Activated CD8-positive, alpha-beta memory T cell treated with anti-CD3 and anti-CD28 coated beads for 4 hours (primary cell): Measurements from ENCODE around the gene KLKB1.
"Not testable (repeated sequence)": the region's sequence is repeated elsewhere in the genome, so short reads cannot be mapped to it uniquely, and the experiment has no call there.

ENCODE experiments used
- DNase-seq, 2 donors: peaks; one replicate each; pipeline ENCODE4 v3.0.0-alpha.2; 2020; ENCODE audit warnings: low read depth in 2 of 2

The KLKB1 gene

DNA sequence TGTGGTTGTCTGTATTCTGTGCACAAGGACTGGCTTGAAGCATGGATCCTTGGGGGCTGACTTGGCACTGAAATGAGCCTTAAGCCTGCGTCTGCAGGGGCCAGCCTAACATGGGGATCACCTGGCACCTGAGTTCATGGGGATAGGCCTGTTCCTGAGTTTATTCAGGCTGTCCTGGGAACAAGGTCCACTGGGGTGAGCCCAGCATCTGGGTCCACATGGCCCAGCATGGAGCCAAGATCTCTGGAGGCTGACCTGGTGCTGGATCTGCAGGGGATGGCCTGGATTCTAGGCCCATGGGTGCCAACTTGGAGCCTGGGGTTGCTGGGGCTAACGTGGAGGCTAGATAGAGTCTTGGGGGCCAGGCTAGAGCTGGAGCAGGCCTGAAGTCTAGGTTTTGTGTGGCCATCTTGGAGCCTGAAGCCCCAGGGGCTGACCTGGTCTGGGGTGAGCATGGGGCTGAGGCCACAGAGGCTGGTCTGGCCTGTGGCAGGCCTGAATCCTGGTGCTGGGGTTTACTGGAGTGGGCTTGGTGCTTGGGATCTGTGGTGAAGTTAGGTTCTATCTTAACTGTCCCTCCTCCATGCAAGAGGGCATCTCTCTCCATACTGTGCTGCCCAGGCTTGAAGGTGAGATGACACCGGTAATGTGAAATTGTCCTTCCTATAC, 652 bp upstream of the KLKB1 start:
- DNase-seq, result no peak

GRCh38 chr4:186227744-186228513, 622 bp downstream of the KLKB1 start:
- no peak for DNase-seq

GRCh38 chr4:186228514-186228894, 1.2 kb downstream of the KLKB1 start:
- no peak for DNase-seq

GRCh38 chr4:186234367-186234766, 7.1 kb downstream of the KLKB1 start:
- no peak for DNase-seq

- no peak for DNase-seq
These were observed 8.8 kb downstream of the KLKB1 start for GRCh38 chr4:186236126-186236525.

GRCh38 chr4:186240452-186240847, 13.1 kb downstream of the KLKB1 start:
- DNase-seq, result no peak

GRCh38 chr4:186240848-186241491, 13.7 kb downstream of the KLKB1 start:
- no peak for DNase-seq

DNA sequence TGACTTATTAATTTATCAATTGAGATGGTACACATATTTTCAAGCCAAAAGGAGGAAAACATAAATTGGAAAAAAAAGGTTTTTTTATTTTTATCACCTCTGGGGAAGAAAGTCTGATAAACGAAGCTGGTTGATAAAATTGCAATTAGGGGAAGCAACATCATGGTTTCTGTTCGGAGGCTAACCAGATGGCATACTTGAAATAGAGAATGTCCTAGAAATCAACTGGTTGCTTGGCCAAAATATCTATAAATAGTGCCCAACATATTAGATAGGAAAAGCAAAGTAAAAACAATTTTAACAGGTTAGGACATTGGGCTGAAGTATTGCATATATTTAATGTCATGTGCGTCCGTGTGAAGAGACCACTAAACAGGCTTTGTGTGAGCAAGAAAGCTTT, 14.3 kb downstream of the KLKB1 start:
- DNase-seq, result no peak

DNA sequence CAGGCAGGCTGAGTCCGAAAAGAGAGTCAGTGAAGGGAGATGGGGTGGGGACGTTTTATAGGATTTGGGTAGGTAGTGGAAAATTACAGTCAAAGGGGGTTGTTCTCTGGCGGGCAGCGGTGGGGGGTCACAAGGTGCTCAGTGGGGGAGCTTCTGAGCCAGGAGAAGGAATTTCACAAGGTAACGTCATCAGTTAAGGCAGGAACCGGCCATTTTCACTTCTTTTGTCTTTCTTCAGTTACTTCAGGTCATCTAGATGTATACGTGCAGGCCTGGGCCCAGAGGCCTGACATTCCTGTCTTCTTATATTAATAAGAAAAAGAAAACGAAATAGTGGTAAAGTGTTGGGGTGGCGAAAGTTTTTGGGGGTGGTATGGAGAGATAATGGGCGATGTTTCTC, 14.7 kb downstream of the KLKB1 start:
- DNase-seq, result not testable (repeated sequence)

GRCh38 chr4:186243331-186243730, 16.0 kb downstream of the KLKB1 start:
- DNase-seq, result no peak

DNA sequence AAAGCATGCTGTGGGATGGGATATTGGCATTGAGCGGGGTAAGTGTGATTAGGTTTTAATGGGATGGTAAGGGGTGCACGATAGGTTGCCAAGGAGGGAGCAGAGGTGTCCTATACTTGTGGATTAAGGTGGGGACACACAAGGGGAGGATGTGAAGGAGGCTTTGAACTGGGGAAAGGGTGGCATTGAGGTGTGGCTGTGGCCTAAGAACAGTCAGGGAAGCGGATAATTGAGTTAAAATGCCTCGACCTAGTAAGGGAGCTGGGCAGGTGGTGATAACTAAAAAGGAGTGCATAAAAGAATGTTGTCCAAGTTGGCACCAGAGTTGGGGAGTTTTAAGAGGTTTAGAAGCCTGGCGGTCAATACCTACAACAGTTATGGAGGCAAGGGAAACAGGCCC, 17.5 kb downstream of the KLKB1 start:
- no peak for DNase-seq

DNA sequence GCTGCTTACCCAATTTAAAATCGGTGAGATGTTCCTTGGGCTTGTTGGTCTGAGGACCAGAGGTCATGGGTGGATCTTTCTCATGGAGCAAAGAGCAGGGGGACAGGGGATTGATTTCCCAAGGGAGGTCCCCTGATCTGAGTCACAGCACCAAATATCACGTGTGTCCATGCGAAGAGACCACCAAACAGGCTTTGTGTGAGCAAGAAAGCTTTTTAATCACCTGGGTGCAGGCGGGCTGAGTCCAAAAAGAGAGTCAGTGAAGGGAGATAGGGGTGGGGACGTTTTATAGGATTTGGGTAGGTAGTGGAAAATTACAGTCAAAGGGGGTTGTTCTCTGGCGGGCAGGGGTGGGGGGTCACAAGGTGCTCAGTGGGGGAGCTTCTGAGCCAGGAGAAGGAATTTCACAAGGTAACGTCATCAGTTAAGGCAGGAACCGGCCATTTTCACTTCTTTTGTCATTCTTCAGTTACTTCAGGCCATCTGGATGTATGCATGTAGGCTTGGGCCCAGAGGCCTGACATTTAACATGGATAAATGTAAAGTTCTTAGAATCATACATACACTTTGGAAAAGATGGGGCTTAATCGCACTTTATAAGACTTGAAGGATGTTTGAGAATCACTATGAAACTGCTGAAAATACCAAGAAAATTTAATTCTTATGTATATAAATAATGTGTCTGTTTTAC, 19.9 kb downstream of the KLKB1 start:
- not testable (repeated sequence) for DNase-seq

DNA sequence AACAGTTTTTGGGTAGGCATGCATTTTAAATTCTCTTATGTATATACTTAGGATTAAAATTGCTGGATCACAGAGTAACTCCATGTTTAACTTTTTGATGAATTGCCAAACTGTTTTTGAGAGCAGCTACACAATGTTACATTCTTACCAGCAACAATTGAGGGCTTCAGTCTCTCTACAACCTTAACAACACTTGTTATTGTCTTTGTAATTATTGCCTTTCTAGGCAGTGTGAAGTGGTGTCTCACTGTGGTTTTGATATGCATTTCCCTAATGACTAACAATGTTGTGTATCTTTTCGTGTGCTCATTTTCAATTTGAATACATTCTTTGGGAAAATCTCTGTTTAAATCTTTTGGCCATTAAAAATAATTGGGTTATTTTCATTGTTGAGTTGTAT, 21.3 kb downstream of the KLKB1 start:
- DNase-seq, result no peak

DNA sequence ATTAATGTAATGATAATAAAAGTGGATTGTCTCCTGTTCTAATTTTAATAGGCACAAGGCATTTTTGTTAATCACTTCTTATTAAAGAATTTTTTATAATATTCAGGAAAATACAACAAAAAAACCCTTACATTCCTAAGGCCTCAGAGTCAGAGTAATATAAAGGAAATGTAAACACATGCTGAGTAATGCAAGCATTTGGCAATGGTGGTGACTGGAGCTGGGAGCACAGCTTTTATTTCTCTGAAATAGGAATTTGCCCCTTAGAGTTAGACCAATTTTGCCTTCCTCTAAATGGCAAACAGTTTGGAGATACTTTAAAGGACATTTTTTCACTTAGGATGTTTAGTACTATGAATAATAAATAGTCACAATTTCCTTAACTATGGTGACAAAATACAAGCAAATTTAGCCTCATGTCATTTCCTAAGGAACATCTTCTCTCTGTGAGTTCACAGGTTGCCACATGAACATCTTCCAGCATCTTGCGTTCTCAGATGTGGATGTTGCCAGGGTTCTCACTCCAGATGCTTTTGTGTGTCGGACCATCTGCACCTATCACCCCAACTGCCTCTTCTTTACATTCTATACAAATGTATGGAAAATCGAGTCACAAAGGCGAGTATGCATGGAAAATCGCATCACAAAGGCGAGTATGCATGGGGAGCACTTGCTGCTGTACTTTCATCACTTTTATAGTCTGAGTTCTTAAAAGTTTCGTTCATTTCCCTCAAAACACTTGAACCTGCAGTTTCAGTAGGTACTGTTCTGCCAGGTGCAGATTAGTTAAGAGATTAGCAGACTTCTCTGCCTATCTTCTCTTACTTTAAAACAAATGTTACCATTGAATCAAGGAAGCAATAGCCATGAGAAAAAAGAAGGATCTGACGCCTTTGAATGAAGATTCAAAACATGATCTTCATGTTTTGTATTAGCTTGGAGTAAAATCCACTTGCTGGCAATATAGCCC, 22.8 kb downstream of the KLKB1 start:
- DNase-seq, result no peak

DNA sequence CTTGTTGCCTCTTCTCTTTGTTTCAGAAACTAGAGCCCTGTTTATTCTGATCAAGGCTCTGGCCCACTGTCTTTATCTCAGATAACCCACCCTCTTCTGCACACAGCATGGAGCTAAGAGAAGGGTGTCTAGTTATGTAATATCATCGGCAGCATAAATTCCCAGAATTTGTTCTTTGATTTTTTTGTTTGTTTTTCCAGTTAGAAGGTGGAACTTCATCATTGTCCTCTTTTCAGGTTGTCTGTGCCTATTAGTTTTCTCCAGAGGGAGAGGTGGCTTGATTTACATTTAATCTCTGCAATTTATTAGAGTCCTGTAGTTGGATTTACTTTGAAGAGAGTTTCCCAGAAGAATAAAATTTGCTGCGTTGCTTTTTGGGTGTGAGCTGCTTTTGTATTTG, 23.5 kb downstream of the KLKB1 start:
- no peak for DNase-seq

GRCh38 chr4:186255122-186255521, 27.8 kb downstream of the KLKB1 start:
- no peak for DNase-seq

- no peak for DNase-seq
These were observed 31.0 kb downstream of the KLKB1 start for GRCh38 chr4:186258216-186258811.

GRCh38 chr4:186260117-186260503, 32.8 kb downstream of the KLKB1 start:
- DNase-seq, result no peak

DNA sequence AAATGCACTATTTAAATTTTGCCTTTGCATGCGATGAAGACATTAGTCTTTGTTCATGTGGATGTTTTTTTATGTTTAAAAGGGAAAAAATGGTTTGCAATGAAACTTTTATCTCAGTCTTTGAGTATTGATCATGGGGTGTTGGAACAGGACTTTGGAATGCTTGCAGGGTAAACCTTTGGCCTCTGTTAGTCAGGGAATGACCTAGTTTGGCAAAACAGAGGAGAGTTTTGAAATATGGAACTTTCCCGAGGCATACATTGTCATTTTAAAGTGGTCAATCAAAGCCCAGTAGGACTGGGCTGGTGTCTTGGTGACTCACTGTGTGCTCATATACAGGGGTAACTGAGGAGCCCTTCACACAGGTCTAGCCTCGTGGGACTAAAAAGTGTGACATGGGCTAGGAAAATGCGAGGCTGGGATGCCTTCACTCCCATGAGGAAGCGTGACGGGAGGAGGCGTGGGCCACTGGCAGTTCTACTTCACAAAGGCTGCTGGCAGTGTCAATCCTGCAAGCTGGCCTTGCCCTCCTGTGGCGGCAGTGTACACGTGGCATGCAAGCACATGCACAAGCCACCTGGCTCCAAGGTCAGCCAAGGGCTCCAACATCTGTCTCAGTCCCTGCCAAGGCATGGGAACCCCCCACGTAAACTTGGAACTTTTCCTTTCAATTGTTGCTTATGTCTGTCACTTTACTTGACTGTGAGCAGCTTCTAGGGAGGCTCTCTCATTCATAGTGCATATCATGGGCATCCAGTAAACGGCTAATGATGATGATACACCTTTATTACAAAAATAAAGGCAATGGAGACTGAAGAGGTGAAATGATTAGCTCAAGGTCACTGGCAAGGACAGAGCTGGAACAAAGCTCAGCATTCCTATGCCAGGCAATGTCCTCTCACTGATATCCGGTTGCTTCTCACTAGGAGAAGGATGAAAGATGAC, 33.5 kb downstream of the KLKB1 start:
- no peak for DNase-seq

DNA sequence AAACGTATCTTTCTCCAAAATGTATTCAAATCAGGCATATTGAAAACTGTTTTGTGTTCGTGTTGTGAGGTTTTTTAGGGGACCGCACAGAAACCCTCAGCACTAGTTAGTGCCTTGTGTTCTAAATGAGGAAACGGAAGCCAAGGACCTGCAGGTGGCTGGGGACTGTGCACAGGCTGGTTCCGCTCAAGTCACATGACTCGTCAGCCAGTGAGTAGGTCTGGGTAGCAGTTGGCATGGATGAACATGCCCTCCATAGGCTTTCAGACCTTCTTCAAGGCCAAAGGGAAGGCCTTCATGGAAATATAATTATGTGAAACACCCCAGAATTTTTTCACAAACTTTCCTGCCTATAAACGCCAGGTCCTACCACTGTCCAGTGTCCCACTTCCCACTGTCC, 37.4 kb downstream of the KLKB1 start:
- DNase-seq, result no peak
